ENCODE measurements around the gene POTEE. TPM values are rescaled to one million over a fixed set of nuclear protein-coding genes. Genes with fewer than 3 reads are reported as not detected.
"Not testable (repeated sequence)": the region's sequence is repeated elsewhere in the genome, so short reads cannot be mapped to it uniquely, and the experiment has no call there.

The POTEE gene
- total RNA-seq (4.8 and 12.2 TPM in 2 replicates), polyA plus RNA-seq (7.5 and 10.1 TPM in 2 replicates)

DNA sequence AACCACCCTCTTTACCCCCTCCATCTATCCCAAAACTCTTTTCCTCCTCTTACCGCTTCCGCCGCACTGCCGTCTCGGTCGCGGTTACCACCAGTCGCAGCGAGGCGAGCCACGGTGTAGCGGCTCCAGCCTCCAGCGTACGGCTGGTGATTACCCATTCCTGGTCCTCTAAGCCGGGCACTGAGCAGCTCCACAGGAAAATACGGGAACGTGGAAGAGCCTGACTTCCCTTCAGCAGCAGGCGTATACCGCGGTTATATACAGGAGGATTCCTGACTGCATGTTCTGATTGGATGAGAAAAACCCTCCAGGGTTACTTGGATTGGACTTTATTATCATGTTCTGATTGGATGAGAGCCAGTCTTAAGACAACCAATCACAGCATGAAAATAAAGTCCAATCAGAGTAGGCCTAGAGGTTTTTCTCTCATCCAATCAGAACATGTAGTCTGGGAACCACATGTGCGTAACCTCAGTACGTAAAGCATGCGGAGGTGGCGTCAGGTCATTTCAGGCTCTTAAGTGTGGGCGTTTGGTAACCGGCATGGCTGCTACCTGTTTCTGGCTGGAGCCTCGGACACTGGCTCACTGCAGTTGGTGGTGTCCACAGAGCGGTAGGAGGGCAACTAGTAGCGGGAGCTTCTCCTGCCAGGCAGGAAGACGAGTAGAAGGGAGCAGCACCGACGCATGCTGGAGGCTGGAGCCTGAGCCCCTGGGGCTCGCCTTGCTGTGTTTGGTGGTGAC, at the start of gene POTEE:
Gene POTEE, plus strand, starts transcription at position 507 of the 743 bp plus-strand sequence. CDS start 8,867 bp downstream, outside the sequence.
- DNase-seq (ENCODE audit: low read depth in 1 of 2, low spot score in 1 of 2); H3K27me3 ChIP-seq; H3K27ac ChIP-seq; H3K36me3 ChIP-seq; H3K4me1 ChIP-seq (ENCODE audit: low read depth); H3K9me3 ChIP-seq (ENCODE audit: low read depth): not testable (repeated sequence)
- peak within 1 kb of the TSS; percentile 35 for H3K4me3 ChIP-seq

DNA sequence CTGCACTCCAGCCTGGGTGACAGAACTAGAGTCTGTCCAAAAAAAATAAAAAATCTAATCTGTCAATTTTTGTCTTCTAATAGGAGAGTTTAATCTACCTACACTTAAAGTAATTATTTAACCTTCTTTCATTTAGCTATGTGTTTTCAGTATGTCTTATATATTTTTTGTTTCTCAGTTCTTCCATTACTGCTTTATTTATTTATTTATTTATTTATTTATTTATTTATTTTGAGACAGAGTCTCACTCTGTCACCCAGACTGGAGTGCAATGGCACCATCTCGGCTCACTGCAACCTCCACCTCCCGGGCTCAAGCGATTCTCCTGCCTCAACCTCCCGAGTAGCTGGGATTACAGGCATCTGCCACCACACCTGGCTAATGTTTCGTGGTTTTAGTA, 43.8 kb upstream of the POTEE start:
- not testable (repeated sequence) for H3K4me1 ChIP-seq (ENCODE audit: low read depth); H3K27ac ChIP-seq; DNase-seq (ENCODE audit: low read depth in 1 of 2, low spot score in 1 of 2); H3K4me3 ChIP-seq; H3K9me3 ChIP-seq (ENCODE audit: low read depth); H3K27me3 ChIP-seq; H3K36me3 ChIP-seq

DNA sequence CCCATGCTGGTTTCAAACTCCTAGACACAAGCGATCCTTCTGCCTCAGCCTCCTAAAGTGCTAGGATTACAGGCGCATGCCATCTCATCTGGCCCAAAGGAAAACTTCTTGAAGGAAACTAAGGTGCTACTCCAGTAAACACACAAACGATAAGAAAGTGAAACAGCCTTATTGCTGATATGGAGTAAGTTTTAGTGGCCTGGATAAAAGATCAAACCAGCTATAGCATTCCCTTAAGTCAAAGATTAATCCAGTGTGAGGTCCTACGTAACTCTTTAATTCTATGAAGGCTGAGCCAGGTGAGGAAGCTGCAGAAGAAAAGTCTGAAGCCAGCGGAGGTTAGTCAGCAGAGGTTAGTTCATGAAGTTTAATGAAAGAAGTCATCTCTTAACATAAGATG, 40.8 kb upstream of the POTEE start:
- Histone ChIP-seq H3K9me3 (ENCODE audit: low read depth) (no peaks in the 10 kb centered on the region), H3K4me1 (ENCODE audit: low read depth) (no peaks in the 10 kb centered on the region), H3K36me3 (no peaks in the 10 kb centered on the region), H3K27ac (no peak overlapping the region), H3K4me3 (no peak overlapping the region), H3K27me3 (no peaks in the 10 kb centered on the region)
- no peak for DNase-seq (ENCODE audit: low read depth in 1 of 2, low spot score in 1 of 2)
- TF ChIP-seq, protein P1, sequence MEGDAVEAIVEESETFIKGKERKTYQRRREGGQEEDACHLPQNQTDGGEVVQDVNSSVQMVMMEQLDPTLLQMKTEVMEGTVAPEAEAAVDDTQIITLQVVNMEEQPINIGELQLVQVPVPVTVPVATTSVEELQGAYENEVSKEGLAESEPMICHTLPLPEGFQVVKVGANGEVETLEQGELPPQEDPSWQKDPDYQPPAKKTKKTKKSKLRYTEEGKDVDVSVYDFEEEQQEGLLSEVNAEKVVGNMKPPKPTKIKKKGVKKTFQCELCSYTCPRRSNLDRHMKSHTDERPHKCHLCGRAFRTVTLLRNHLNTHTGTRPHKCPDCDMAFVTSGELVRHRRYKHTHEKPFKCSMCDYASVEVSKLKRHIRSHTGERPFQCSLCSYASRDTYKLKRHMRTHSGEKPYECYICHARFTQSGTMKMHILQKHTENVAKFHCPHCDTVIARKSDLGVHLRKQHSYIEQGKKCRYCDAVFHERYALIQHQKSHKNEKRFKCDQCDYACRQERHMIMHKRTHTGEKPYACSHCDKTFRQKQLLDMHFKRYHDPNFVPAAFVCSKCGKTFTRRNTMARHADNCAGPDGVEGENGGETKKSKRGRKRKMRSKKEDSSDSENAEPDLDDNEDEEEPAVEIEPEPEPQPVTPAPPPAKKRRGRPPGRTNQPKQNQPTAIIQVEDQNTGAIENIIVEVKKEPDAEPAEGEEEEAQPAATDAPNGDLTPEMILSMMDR (IDR thresholded peaks at IDR 0.05; ENCODE audit: low read depth, low read length), result no peak

DNA sequence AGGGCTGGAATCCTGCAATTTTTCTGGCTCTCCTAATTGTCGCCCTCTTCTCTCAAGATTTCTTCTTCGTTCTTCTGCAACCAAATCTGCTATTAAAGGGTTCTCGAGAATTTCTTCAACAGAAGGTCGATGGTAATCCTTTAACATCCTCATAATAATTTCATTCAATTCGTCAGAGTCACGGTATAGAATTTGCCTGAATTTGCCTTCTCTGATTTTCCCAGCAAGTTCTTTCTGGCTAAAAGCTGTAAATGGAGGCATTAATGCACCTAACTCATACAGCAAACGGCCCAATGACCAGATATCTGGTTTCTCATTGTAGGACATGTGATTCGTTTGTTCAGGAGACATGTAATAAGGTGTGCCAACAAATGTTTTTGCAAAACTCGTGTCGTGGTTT, 31.3 kb upstream of the POTEE start:
- not testable (repeated sequence) for H3K27me3 ChIP-seq

DNA sequence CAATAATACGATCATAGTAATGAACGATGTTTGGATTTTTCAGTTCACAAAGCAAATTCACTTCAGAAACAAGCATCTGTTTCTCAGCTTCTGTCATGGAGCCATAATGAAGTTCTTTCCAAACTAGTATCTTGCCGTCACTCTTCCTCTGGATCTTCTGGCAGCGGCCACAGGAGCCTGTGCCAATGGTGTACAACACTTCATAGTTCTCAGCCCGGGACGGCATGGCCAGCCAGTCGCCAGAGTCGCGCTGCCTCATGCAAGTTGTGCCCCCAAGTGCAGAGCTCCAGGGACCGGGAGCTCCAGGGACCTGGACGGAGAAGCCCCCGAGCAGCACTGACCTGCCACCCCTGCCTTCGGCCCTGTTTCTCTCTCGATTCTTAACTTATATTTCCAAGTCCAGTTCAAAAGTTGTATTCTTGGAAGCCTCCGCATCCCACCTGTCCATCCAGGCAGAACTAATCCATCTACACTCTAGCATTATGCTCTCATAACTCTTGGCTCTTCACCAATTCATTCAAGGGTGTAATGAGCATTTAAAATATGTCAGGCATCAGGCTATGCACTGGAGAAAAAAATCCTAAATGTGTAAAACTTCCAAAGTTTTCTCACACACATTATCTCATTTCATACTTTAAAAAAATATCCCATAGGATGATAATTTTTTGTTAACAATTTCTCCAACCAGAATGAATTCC, 30.5 kb upstream of the POTEE start:
- not testable (repeated sequence) for H3K4me1 ChIP-seq (ENCODE audit: low read depth); H3K4me3 ChIP-seq; H3K27me3 ChIP-seq; H3K27ac ChIP-seq; H3K36me3 ChIP-seq; H3K9me3 ChIP-seq (ENCODE audit: low read depth)
- DNase-seq (ENCODE audit: low read depth in 1 of 2, low spot score in 1 of 2), result peak in 1 of 2 donors; percentile 3

More for the DNA sequence above, 31.3 kb upstream of the POTEE start:
- H3K9me3 ChIP-seq (ENCODE audit: low read depth); H3K4me3 ChIP-seq; DNase-seq (ENCODE audit: low read depth in 1 of 2, low spot score in 1 of 2); H3K36me3 ChIP-seq; H3K4me1 ChIP-seq (ENCODE audit: low read depth); H3K27ac ChIP-seq: not testable (repeated sequence)

DNA sequence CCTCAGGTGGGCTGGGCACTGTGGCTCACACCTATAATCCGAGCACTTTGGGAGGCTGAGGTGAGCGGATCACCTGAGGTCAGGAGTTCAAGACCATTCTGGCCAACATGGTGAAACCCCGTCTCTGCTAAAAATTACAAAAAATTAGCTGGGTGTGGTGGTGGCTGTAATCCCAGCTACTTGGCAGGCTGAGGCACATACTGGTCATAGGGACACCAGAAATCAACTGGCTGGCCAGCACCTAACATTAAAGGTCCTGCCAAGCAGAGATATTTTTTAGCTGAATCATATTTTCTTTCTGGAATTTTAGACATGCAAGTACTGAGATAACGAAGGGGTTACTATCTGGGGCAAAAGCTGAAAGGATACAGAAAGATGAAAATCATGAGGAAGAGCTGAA, 27.9 kb upstream of the POTEE start:
- H3K27ac ChIP-seq; H3K36me3 ChIP-seq; H3K4me3 ChIP-seq; H3K9me3 ChIP-seq (ENCODE audit: low read depth); H3K27me3 ChIP-seq; H3K4me1 ChIP-seq (ENCODE audit: low read depth): not testable (repeated sequence)
- DNase-seq (ENCODE audit: low read depth in 1 of 2, low spot score in 1 of 2), result peak in 1 of 2 donors; percentile 59

DNA sequence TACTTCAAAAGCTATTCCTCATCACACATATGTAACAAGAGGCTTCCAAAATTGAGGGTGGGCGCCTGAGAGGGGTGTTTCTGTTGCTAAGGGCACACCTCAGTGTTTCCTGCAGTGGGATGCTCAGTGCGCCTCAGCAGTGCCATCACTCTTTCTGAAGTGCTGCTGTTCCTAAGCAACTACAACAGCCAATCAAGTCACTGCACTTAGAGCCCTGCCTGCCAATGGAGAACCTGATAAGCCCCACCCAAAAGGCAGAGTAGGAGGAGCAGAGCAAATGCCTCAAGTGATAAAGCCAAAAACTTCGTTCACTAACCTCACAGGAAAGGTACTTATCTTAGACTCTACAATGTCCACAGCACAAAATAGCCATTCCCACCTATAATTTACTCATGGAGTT, 15.9 kb upstream of the POTEE start:
- not testable (repeated sequence) for DNase-seq (ENCODE audit: low read depth in 1 of 2, low spot score in 1 of 2); H3K36me3 ChIP-seq; H3K27me3 ChIP-seq; H3K27ac ChIP-seq; H3K9me3 ChIP-seq (ENCODE audit: low read depth); H3K4me1 ChIP-seq (ENCODE audit: low read depth); H3K4me3 ChIP-seq

DNA sequence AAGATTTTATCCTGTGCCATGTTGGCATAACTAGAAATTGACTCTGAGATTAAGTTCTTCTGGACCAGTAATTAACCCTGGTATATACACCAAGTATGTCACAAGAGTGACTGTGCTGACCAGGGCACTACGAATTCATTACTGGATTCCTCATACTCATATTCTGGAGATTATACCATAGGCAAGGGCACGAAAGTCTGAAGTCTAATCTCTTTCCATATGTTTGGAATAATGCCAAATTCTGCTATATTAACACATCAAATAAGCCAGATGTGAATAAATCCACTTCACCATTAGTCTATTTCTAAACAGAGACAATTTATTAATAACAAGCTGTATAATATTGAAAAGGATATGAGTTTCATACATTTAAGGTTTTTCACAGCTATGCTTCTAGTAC, 13.2 kb upstream of the POTEE start:
- not testable (repeated sequence) for H3K27me3 ChIP-seq; DNase-seq (ENCODE audit: low read depth in 1 of 2, low spot score in 1 of 2); H3K27ac ChIP-seq; H3K36me3 ChIP-seq; H3K9me3 ChIP-seq (ENCODE audit: low read depth); H3K4me1 ChIP-seq (ENCODE audit: low read depth); H3K4me3 ChIP-seq

DNA sequence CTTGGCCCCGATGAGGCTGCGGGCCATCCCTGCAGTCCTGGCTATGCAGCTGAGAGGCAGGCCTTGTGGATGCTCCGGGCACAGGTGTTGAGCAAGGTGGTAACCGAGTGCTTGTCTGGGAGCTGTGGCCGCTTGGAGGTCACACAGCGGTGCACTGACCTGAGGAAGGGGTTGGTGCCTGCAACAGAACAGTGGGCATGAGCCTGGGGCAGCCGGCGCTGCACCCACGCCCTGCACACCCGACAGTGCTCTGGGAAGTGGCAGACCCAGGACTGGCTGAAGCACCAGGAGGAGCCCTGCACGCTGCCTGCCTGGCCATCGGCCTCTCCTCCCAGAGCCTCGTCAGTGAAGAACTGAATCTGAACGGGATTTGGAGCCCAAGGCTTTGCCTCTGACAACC, 8.2 kb upstream of the POTEE start:
- no peak overlapping the region for H3K27ac ChIP-seq
- no peaks in the 10 kb centered on the region for H3K9me3 ChIP-seq (ENCODE audit: low read depth)
- no peaks in the 10 kb centered on the region for H3K36me3 ChIP-seq
- no peak overlapping the region for H3K4me3 ChIP-seq
- TF ChIP-seq, protein P1 (IDR thresholded peaks at IDR 0.05; ENCODE audit: low read depth, low read length), result no peak
- H3K27me3 ChIP-seq, result no peaks in the 10 kb centered on the region
- DNase-seq (ENCODE audit: low read depth in 1 of 2, low spot score in 1 of 2), result no peak
- no peaks in the 10 kb centered on the region for H3K4me1 ChIP-seq (ENCODE audit: low read depth)

DNA sequence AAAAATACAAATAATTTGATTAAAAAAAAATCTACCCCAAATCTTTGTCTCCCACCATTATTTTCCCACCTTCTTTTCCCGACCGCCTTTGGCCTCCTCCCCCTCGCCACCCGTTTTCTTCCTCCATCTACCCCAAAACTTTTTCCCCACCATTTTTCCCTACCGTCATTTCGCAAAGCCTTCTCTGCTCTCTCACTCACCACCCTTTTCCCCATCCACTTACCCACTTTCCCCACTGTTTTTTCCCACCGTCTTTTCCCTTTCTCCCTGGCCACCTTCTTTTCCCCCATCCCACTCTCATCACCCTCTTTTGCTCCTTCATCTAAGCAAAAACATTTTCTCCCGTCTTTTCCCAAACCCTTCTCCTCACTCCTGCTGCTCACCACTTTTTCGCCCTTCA, 1.5 kb upstream of the POTEE start:
- H3K27ac ChIP-seq; DNase-seq (ENCODE audit: low read depth in 1 of 2, low spot score in 1 of 2); H3K27me3 ChIP-seq; H3K4me3 ChIP-seq; H3K9me3 ChIP-seq (ENCODE audit: low read depth); H3K36me3 ChIP-seq; H3K4me1 ChIP-seq (ENCODE audit: low read depth): not testable (repeated sequence)

DNA sequence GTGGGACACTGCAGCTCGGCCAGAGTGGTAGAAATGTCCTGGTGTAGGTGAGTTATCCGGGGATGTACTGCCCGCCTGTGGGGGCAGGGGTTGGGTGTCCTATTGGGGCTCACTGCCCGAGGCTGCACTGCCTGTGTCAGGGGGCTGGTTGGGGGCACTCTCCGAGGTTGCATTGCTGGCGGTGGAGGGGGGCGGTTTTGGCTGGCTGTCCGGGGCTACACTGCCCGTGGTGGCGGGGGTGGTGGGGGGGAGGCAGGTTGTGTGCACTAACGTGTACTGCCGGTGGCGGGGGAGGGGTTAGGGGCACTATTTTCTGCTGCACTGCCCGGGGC, 403 bp downstream of the POTEE start:
- not testable (repeated sequence) for H3K27me3 ChIP-seq; H3K9me3 ChIP-seq (ENCODE audit: low read depth); H3K4me1 ChIP-seq (ENCODE audit: low read depth); DNase-seq (ENCODE audit: low read depth in 1 of 2, low spot score in 1 of 2); H3K27ac ChIP-seq; H3K36me3 ChIP-seq
- peak overlapping the region; percentile 35 for H3K4me3 ChIP-seq

DNA sequence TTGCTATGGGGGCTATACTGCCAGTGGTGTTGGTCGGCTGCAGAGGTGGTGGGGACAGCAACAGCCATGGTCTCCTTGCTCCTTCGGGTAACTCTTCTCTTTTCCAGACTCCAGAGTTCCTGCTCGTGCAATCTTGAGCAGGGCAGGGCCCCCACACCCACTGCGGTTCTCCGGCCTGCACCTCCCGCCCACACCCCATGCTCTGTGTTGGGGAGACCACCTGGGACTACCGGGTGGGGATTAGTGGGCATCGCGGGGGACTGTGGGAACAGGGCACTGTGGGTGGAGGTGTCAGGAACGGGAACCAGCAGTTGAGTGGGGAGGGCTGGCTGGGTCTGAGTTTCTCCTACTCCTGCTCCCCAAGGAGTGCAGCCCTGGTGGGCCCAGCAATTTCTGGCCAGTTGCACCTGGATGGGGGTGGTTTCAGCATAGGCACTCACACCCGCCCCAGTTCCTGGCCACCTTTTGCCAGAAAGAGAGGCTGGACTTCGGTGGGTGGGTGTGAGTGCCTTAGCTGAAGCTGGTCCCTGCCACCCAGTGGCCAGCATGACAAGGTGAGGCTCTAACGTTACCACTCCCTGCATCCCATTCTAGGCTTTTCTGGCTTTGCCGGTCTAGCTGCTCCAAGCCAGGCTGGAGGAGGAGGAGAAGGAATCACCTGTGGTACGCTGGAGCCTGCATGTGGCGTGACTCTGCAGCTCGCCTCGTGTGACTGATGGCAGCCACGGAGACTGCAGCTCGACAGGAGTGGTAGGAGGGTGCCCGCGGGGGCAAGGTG, 1.3 kb downstream of the POTEE start:
- not testable (repeated sequence) for DNase-seq (ENCODE audit: low read depth in 1 of 2, low spot score in 1 of 2); H3K27ac ChIP-seq; H3K4me1 ChIP-seq (ENCODE audit: low read depth); H3K36me3 ChIP-seq; H3K4me3 ChIP-seq; H3K27me3 ChIP-seq; H3K9me3 ChIP-seq (ENCODE audit: low read depth)
